SW480 (cell line): ENCODE data around the gene LRGUK.

Source experiments
- DNase-seq: peaks from one replicate; pipeline ENCODE4 v3.0.0-alpha.2; 2016; ENCODE audit warnings: low spot score

LRGUK gene

GRCh38 chr7:134308548-134308947 is 181.4 kb downstream of the LRGUK start:
- no peak for DNase-seq

- DNase-seq: no peak
Observed at GRCh38 chr7:134311807-134312206, 184.7 kb downstream of the LRGUK start.

- DNase-seq: no peak
Observed at GRCh38 chr7:134312717-134313116, 185.6 kb downstream of the LRGUK start.

- no peak for DNase-seq
Observed at GRCh38 chr7:134313543-134313942, 186.4 kb downstream of the LRGUK start.
